HepG2 (cell line): ENCODE data around the gene PRM2. TPM values are rescaled to one million over a fixed set of nuclear protein-coding genes. Genes with fewer than 3 reads are reported as not detected.

Source experiments
- CSRNP2 ChIP-seq: sonication (generic); formaldehyde crosslinking; conservative IDR thresholded peaks from 2 replicates; pipeline ENCODE4 v1.8.0; 2022; ENCODE audit warnings: low read depth, missing genetic modification reagents
- GABPA ChIP-seq, 2 experiments: IDR thresholded peaks; 2 replicates each; pipeline ENCODE4 v1.6.1; 2011 to 2016; ENCODE audit warnings: low read depth in 2 of 2, low read length in 1 of 2, missing biosample characterization in 1 of 2, missing genetic modification characterization in 1 of 2
- JUN ChIP-seq: sonication (generic); formaldehyde crosslinking; IDR thresholded peaks from 2 replicates; pipeline ENCODE4 v1.4.0; 2020; ENCODE audit warnings: mild to moderate bottlenecking, missing genetic modification reagents
- KDM3A ChIP-seq: IDR thresholded peaks from 2 replicates; pipeline ENCODE4 v1.6.1; 2018; ENCODE audit warnings: low read depth, missing compliant biosample characterization
- KDM6A ChIP-seq: IDR thresholded peaks from 2 replicates; pipeline ENCODE4 v1.6.1; 2016; ENCODE audit warnings: low read depth
- MXI1 ChIP-seq: IDR thresholded peaks from 3 replicates; pipeline ENCODE4 v1.6.1; 2012; ENCODE audit warnings: low read depth, low read length, inconsistent platforms, borderline replicate concordance
- NFKB2 ChIP-seq: sonication (generic); formaldehyde crosslinking; IDR thresholded peaks from 2 replicates; pipeline ENCODE4 v1.4.0; 2020; ENCODE audit warnings: missing genetic modification reagents, borderline replicate concordance
- NFKBIZ ChIP-seq: IDR thresholded peaks from 2 replicates; pipeline ENCODE4 v1.6.1; 2018; ENCODE audit warnings: missing genetic modification reagents, missing compliant biosample characterization
- RORA ChIP-seq: sonication (generic); formaldehyde crosslinking; IDR thresholded peaks from 2 replicates; pipeline ENCODE4 v1.5.0; 2020; ENCODE audit warnings: mild to moderate bottlenecking, missing genetic modification reagents, moderate library complexity
- SIN3B ChIP-seq: fragments of 150-350 bp; IDR thresholded peaks from 2 replicates; pipeline ENCODE4 v1.6.1; 2014; ENCODE audit warnings: low read length
- SNAPC2 ChIP-seq: sonication (generic); formaldehyde crosslinking; IDR thresholded peaks from 2 replicates; pipeline ENCODE4 v1.8.1; 2022; ENCODE audit warnings: mild to moderate bottlenecking, missing genetic modification reagents
- TBX2 ChIP-seq: sonication (generic); formaldehyde crosslinking; IDR thresholded peaks from 2 replicates; pipeline ENCODE4 v1.5.0; 2020; ENCODE audit warnings: missing genetic modification reagents, mild to moderate bottlenecking, borderline replicate concordance
- ZNF143 ChIP-seq: sonication (generic); formaldehyde crosslinking; IDR thresholded peaks from 2 replicates; pipeline ENCODE4 v1.4.0; 2020; ENCODE audit warnings: missing genetic modification reagents
- ZNF234 ChIP-seq: sonication (generic); formaldehyde crosslinking; conservative IDR thresholded peaks from 2 replicates; pipeline ENCODE4 v1.5.1; 2020; ENCODE audit warnings: mild to moderate bottlenecking, missing genetic modification reagents
- ZNF430 ChIP-seq: sonication (generic); formaldehyde crosslinking; IDR thresholded peaks from 2 replicates; pipeline ENCODE4 v1.9.0; 2021; ENCODE audit warnings: mild to moderate bottlenecking, missing genetic modification reagents
- ZNF468 ChIP-seq: sonication (generic); formaldehyde crosslinking; IDR thresholded peaks from 2 replicates; pipeline ENCODE4 v1.8.0; 2022; ENCODE audit warnings: mild to moderate bottlenecking, moderate library complexity, missing genetic modification reagents
- ZNF629 ChIP-seq: sonication (generic); formaldehyde crosslinking; conservative IDR thresholded peaks from 2 replicates; pipeline ENCODE4 v1.5.0; 2020; ENCODE audit warnings: missing genetic modification reagents
- ZNF782 ChIP-seq: sonication (generic); formaldehyde crosslinking; IDR thresholded peaks from 2 replicates; pipeline ENCODE4 v1.4.0; 2020; ENCODE audit warnings: missing genetic modification reagents, mild to moderate bottlenecking, borderline replicate concordance
- ZNF839 ChIP-seq: sonication (generic); formaldehyde crosslinking; IDR thresholded peaks from 2 replicates; pipeline ENCODE4 v1.4.0; 2020; ENCODE audit warnings: missing genetic modification reagents, mild to moderate bottlenecking, borderline replicate concordance
- polyA plus RNA-seq, 8 experiments: library from polyadenylated mRNA; depleted of rRNA in 3 of 8; stranded (reverse) in 7 of 8; unstranded in 1 of 8; fragments of >200 nt; fragmentation: Illumina TruSeq in 4 of 8; extraction: Trizol in 4 of 8; gene quantifications; 2 replicates each; pipeline versions ENCODE4 v1.2.1 to v1.2.3, GENCODE V29; 2011 to 2016; ENCODE audit warnings: low read depth in 4 of 8, missing spikeins in 1 of 8, mixed read lengths in 1 of 8; ENCODE audit not compliant: insufficient read depth in 1 of 8
- total RNA-seq, 5 experiments: library from RNA; depleted of rRNA; stranded (reverse); fragments of >200 nt; fragmentation: Illumina TruSeq; extraction: Trizol; gene quantifications; 2 replicates each; pipeline ENCODE4 v1.2.3, GENCODE V29; 2016; ENCODE audit warnings: low read depth in 1 of 5
- TF ChIP-seq, protein P1 (sequence below): sonication (generic); formaldehyde crosslinking; IDR thresholded peaks from 2 replicates; pipeline ENCODE4 v1.5.0; 2020; ENCODE audit warnings: missing genetic modification reagents
- TF ChIP-seq, protein P2 (sequence below): sonication (generic); formaldehyde crosslinking; IDR thresholded peaks from 2 replicates; pipeline ENCODE4 v1.8.0; 2022; ENCODE audit warnings: missing genetic modification reagents, mild to moderate bottlenecking, borderline replicate concordance
- TF ChIP-seq, protein P3 (sequence below): sonication (generic); formaldehyde crosslinking; IDR thresholded peaks from 2 replicates; pipeline ENCODE4 v1.4.0; 2020; ENCODE audit warnings: mild to moderate bottlenecking, missing genetic modification reagents
- TF ChIP-seq, protein P4 (sequence below): sonication (generic); formaldehyde crosslinking; IDR thresholded peaks from 2 replicates; pipeline ENCODE4 v1.4.0; 2020; ENCODE audit warnings: missing genetic modification reagents, mild to moderate bottlenecking, borderline replicate concordance

PRM2 gene
- total and polyA plus RNA-seq, 2 of the 13 experiments (the other 11 are each of a cell fraction or from before 2014, with no cell fraction given), result 0.54 TPM; not detected in 1

- TF ChIP-seq NFKB2 (CRISPR knock-in tag) (no peak; the same call in 1 of the 2 replicates), ZNF234 (CRISPR knock-in tag) (no peak), ZNF430 (CRISPR knock-in tag) (peak; percentile 91), ZNF629 (CRISPR knock-in tag) (peak; percentile 58; the same call in 1 of the 2 replicates), ZNF839 (CRISPR knock-in tag) (no peak), ZNF782 (no peak), JUN (CRISPR knock-in tag) (peak; percentile 81), SIN3B (no peak), GABPA (IDR thresholded peaks at IDR 0.05; ENCODE audit: low read depth, low read length) (no peak), GABPA (CRISPR knock-in tag; IDR thresholded peaks at IDR 0.05; ENCODE audit: low read depth) (no peak), SNAPC2 (CRISPR knock-in tag) (peak; percentile 59; the same call in 1 of the 2 replicates), KDM6A (CRISPR knock-in tag) (peak; percentile 69), ZNF143 (CRISPR knock-in tag) (no peak), TBX2 (CRISPR knock-in tag) (peak; percentile 92), CSRNP2 (CRISPR knock-in tag) (no peak), NFKBIZ (CRISPR knock-in tag) (peak; percentile 89; the same call in 1 of the 2 replicates), MXI1 (peak; percentile 86; the same call in 2 of the 3 replicates), RORA (CRISPR knock-in tag) (no peak), ZNF468 (CRISPR knock-in tag) (no peak), KDM3A (CRISPR knock-in tag) (peak; percentile 68; the same call in 1 of the 2 replicates)
- TF ChIP-seq, protein P1, sequence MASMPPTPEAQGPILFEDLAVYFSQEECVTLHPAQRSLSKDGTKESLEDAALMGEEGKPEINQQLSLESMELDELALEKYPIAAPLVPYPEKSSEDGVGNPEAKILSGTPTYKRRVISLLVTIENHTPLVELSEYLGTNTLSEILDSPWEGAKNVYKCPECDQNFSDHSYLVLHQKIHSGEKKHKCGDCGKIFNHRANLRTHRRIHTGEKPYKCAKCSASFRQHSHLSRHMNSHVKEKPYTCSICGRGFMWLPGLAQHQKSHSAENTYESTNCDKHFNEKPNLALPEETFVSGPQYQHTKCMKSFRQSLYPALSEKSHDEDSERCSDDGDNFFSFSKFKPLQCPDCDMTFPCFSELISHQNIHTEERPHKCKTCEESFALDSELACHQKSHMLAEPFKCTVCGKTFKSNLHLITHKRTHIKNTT (CRISPR knock-in tag), result no peak
- TF ChIP-seq, protein P2, sequence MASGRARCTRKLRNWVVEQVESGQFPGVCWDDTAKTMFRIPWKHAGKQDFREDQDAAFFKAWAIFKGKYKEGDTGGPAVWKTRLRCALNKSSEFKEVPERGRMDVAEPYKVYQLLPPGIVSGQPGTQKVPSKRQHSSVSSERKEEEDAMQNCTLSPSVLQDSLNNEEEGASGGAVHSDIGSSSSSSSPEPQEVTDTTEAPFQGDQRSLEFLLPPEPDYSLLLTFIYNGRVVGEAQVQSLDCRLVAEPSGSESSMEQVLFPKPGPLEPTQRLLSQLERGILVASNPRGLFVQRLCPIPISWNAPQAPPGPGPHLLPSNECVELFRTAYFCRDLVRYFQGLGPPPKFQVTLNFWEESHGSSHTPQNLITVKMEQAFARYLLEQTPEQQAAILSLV (CRISPR knock-in tag), result peak; percentile 73; the same call in 1 of the 2 replicates
- TF ChIP-seq, protein P3, sequence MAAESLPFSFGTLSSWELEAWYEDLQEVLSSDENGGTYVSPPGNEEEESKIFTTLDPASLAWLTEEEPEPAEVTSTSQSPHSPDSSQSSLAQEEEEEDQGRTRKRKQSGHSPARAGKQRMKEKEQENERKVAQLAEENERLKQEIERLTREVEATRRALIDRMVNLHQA (CRISPR knock-in tag), result no peak
- TF ChIP-seq, protein P4, sequence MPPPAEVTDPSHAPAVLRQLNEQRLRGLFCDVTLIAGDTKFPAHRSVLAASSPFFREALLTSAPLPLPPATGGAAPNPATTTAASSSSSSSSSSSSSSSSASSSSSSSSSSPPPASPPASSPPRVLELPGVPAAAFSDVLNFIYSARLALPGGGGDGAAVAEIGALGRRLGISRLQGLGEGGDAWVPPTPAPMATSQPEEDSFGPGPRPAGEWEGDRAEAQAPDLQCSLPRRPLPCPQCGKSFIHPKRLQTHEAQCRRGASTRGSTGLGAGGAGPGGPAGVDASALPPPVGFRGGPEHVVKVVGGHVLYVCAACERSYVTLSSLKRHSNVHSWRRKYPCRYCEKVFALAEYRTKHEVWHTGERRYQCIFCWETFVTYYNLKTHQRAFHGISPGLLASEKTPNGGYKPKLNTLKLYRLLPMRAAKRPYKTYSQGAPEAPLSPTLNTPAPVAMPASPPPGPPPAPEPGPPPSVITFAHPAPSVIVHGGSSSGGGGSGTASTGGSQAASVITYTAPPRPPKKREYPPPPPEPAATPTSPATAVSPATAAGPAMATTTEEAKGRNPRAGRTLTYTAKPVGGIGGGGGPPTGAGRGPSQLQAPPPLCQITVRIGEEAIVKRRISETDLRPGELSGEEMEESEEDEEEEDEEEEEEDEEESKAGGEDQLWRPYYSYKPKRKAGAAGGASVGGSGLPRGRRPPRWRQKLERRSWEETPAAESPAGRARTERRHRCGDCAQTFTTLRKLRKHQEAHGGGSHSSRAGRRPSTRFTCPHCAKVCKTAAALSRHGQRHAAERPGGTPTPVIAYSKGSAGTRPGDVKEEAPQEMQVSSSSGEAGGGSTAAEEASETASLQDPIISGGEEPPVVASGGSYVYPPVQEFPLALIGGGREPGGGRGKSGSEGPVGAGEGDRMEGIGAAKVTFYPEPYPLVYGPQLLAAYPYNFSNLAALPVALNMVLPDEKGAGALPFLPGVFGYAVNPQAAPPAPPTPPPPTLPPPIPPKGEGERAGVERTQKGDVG (CRISPR knock-in tag), result 0 out of 2 replicates have a peak, but pooled peaks have one; percentile 42
These were observed 33.8 kb upstream of the PRM2 start (continued) for GRCh38 chr16:11309895-11310633.
